ENCODE data around the gene URB2.

URB2 gene

GRCh38 chr1:229650045-229650444 lies 24.0 kb downstream of the URB2 start:
- TF ChIP-seq SP1 (IDR thresholded peaks at IDR 0.05) (no peak), FOXA1 (IDR thresholded peaks at IDR 0.05) (no peak), FOXK2 (IDR thresholded peaks at IDR 0.05) (no peak), FOXM1 (IDR thresholded peaks at IDR 0.05; ENCODE audit: borderline replicate concordance) (no peak), PKNOX1 (IDR thresholded peaks at IDR 0.05) (no peak), LEF1 (IDR thresholded peaks at IDR 0.05; ENCODE audit: borderline replicate concordance) (no peak), ZNF384 (IDR thresholded peaks at IDR 0.05) (no peak)
- ChIA-PET CTCF (no interaction called here), POLR2A (no interaction called here)
- no peak for DNase-seq (ENCODE audit: extremely low spot score)

GRCh38 chr1:229651546-229651945 lies 25.5 kb downstream of the URB2 start:
- ChIA-PET POLR2A (no interaction called here), CTCF (no interaction called here)
- DNase-seq (ENCODE audit: extremely low spot score): no peak
- no peak for TF ChIP-seq FOXK2 (IDR thresholded peaks at IDR 0.05)
- no peak for TF ChIP-seq ELF4 (IDR thresholded peaks at IDR 0.05)
- TF ChIP-seq L3MBTL2 (conservative IDR thresholded peaks at IDR 0.05): no peak
- TF ChIP-seq LEF1 (IDR thresholded peaks at IDR 0.05; ENCODE audit: borderline replicate concordance): no peak
- no peak for TF ChIP-seq TARDBP (IDR thresholded peaks at IDR 0.05)
- no peak for TF ChIP-seq CTBP1 (IDR thresholded peaks at IDR 0.05; ENCODE audit: borderline replicate concordance)
- no peak for TF ChIP-seq SP1 (IDR thresholded peaks at IDR 0.05)
- no peak for TF ChIP-seq BHLHE40 (IDR thresholded peaks at IDR 0.05; ENCODE audit: borderline replicate concordance)
- TF ChIP-seq PKNOX1 (IDR thresholded peaks at IDR 0.05): no peak
- no peak for TF ChIP-seq FOXM1 (IDR thresholded peaks at IDR 0.05; ENCODE audit: borderline replicate concordance)
- TF ChIP-seq ARNT (IDR thresholded peaks at IDR 0.05): no peak
- TF ChIP-seq SUZ12 (IDR thresholded peaks at IDR 0.05): no peak
- no peak for TF ChIP-seq ZNF384 (IDR thresholded peaks at IDR 0.05)
- no peak for TF ChIP-seq FOXA1 (IDR thresholded peaks at IDR 0.05)
- TF ChIP-seq NFRKB (IDR thresholded peaks at IDR 0.05): no peak
- TF ChIP-seq HDGF (IDR thresholded peaks at IDR 0.05; ENCODE audit: borderline replicate concordance): no peak

- CTCF ChIA-PET: no interaction called here
- DNase-seq (ENCODE audit: extremely low spot score): no peak
- POLR2A ChIA-PET: no interaction called here
- TF ChIP-seq FOXK2 (IDR thresholded peaks at IDR 0.05) (no peak), ARNT (IDR thresholded peaks at IDR 0.05) (no peak), BHLHE40 (IDR thresholded peaks at IDR 0.05; ENCODE audit: borderline replicate concordance) (no peak), NFRKB (IDR thresholded peaks at IDR 0.05) (no peak), ZNF384 (IDR thresholded peaks at IDR 0.05) (no peak), TARDBP (IDR thresholded peaks at IDR 0.05) (no peak), CTBP1 (IDR thresholded peaks at IDR 0.05; ENCODE audit: borderline replicate concordance) (no peak), SP1 (IDR thresholded peaks at IDR 0.05) (no peak), FOXA1 (IDR thresholded peaks at IDR 0.05) (no peak), PKNOX1 (IDR thresholded peaks at IDR 0.05) (no peak), SUZ12 (IDR thresholded peaks at IDR 0.05) (no peak), LEF1 (IDR thresholded peaks at IDR 0.05; ENCODE audit: borderline replicate concordance) (no peak), HDGF (IDR thresholded peaks at IDR 0.05; ENCODE audit: borderline replicate concordance) (no peak), ELF4 (IDR thresholded peaks at IDR 0.05) (no peak), L3MBTL2 (conservative IDR thresholded peaks at IDR 0.05) (no peak)
Measured at GRCh38 chr1:229653420-229653819, 27.4 kb downstream of the URB2 start.

- ChIA-PET POLR2A (no interaction called here), CTCF (no interaction called here)
- TF ChIP-seq SUZ12 (IDR thresholded peaks at IDR 0.05) (no peak), TARDBP (IDR thresholded peaks at IDR 0.05) (no peak), CTBP1 (IDR thresholded peaks at IDR 0.05; ENCODE audit: borderline replicate concordance) (no peak), FOXK2 (IDR thresholded peaks at IDR 0.05) (no peak), ARNT (IDR thresholded peaks at IDR 0.05) (no peak)
- DNase-seq (ENCODE audit: extremely low spot score): no peak
Measured at GRCh38 chr1:229655781-229656180, 29.7 kb downstream of the URB2 start.

- peak; percentile 1 for DNase-seq (ENCODE audit: extremely low spot score)
- TF ChIP-seq ARNT (IDR thresholded peaks at IDR 0.05): no peak
- no peak for TF ChIP-seq FOXM1 (IDR thresholded peaks at IDR 0.05; ENCODE audit: borderline replicate concordance)
- TF ChIP-seq ELF4 (IDR thresholded peaks at IDR 0.05): no peak
- no peak for TF ChIP-seq LEF1 (IDR thresholded peaks at IDR 0.05; ENCODE audit: borderline replicate concordance)
- TF ChIP-seq BHLHE40 (IDR thresholded peaks at IDR 0.05; ENCODE audit: borderline replicate concordance): no peak
- TF ChIP-seq L3MBTL2 (conservative IDR thresholded peaks at IDR 0.05): no peak
- no peak for TF ChIP-seq SUZ12 (IDR thresholded peaks at IDR 0.05)
- ChIA-PET POLR2A (no interaction called here), CTCF (no interaction called here)
Measured at GRCh38 chr1:229657993-229658755, 32.1 kb downstream of the URB2 start.

GRCh38 chr1:229661022-229661877 lies 35.2 kb downstream of the URB2 start:
- ChIA-PET CTCF (interaction anchor here (0.8 to 1.5 kb wide), 4 partner anchors 11 to 643 kb away, joined by 3 to 8 read pairs (median 4); no protein-coding TSS in a partner anchor), POLR2A (no interaction called here)
- TF ChIP-seq FOXA1 (IDR thresholded peaks at IDR 0.05): no peak
- TF ChIP-seq ARNT (IDR thresholded peaks at IDR 0.05): no peak
- TF ChIP-seq NFRKB (IDR thresholded peaks at IDR 0.05): no peak
- DNase-seq (ENCODE audit: extremely low spot score): peak; percentile 93

Data from HEK293T (cell line).